HG03095 (cell line): ENCODE data around the gene ARHGAP15.

Source experiments
- ATAC-seq: cut with Tn5 transposase; IDR thresholded peaks from one replicate; pipeline ENCODE4 v1.9.1; 2021; ENCODE audit warnings: moderate library complexity; ENCODE audit not compliant: unreplicated experiment

Gene ARHGAP15

GRCh38 chr2:143440411-143441012 lies 311.3 kb downstream of the ARHGAP15 start:
- ATAC-seq: no peak

GRCh38 chr2:143442193-143442592 lies 313.0 kb downstream of the ARHGAP15 start:
- ATAC-seq: no peak

GRCh38 chr2:143451642-143452281 lies 322.5 kb downstream of the ARHGAP15 start:
- ATAC-seq: peak; percentile 64

GRCh38 chr2:143452817-143453451 lies 323.7 kb downstream of the ARHGAP15 start:
- no peak for ATAC-seq

GRCh38 chr2:143453981-143454511 lies 324.8 kb downstream of the ARHGAP15 start:
- ATAC-seq: no peak

- ATAC-seq: no peak
Observed at GRCh38 chr2:143455317-143455716, 326.1 kb downstream of the ARHGAP15 start.

GRCh38 chr2:143458258-143459190 lies 329.3 kb downstream of the ARHGAP15 start:
- no peak for ATAC-seq

GRCh38 chr2:143460382-143460781 lies 331.2 kb downstream of the ARHGAP15 start:
- ATAC-seq: no peak

GRCh38 chr2:143463719-143464118 lies 334.5 kb downstream of the ARHGAP15 start:
- peak; percentile 51 for ATAC-seq

- ATAC-seq: no peak
Observed at GRCh38 chr2:143466391-143466790, 337.2 kb downstream of the ARHGAP15 start.

GRCh38 chr2:143467011-143467410 lies 337.8 kb downstream of the ARHGAP15 start:
- ATAC-seq: no peak

GRCh38 chr2:143468341-143468888 lies 339.2 kb downstream of the ARHGAP15 start:
- ATAC-seq: peak; percentile 75

GRCh38 chr2:143469323-143469722 lies 340.1 kb downstream of the ARHGAP15 start:
- ATAC-seq: no peak

- ATAC-seq: no peak
Observed at GRCh38 chr2:143471550-143471949, 342.3 kb downstream of the ARHGAP15 start.

- ATAC-seq: no peak
Observed at GRCh38 chr2:143473216-143473615, 344.0 kb downstream of the ARHGAP15 start.

GRCh38 chr2:143473820-143474219 lies 344.6 kb downstream of the ARHGAP15 start:
- ATAC-seq: no peak

- ATAC-seq: no peak
Observed at GRCh38 chr2:143474586-143474985, 345.4 kb downstream of the ARHGAP15 start.

GRCh38 chr2:143475041-143475776 lies 346.0 kb downstream of the ARHGAP15 start:
- ATAC-seq: no peak

- no peak for ATAC-seq
Observed at GRCh38 chr2:143476336-143477087, 347.3 kb downstream of the ARHGAP15 start.
